ENCODE measurements around the gene NACA.

- no peak; the same call in 1 of the 2 replicates for TF ChIP-seq POLR2AphosphoS5 (IDR thresholded peaks at IDR 0.05; ENCODE audit: low read depth)
- TF ChIP-seq CTCF (IDR thresholded peaks at IDR 0.05; ENCODE audit: insufficient read depth, low read length), result no peak
- TF ChIP-seq REST (IDR thresholded peaks at IDR 0.05; ENCODE audit: insufficient replicate concordance, low read depth), result no peak
- TF ChIP-seq GABPA (IDR thresholded peaks at IDR 0.05; ENCODE audit: low read depth), result no peak
These were observed 7.0 kb downstream of the NACA start for GRCh38 chr12:56718149-56718548.
